ENCODE measurements around the gene FBXO21.
"Not testable (repeated sequence)": the region's sequence is repeated elsewhere in the genome, so short reads cannot be mapped to it uniquely, and the experiment has no call there.

FBXO21 gene

GRCh38 chr12:117190210-117190781 is at the start of gene FBXO21:
Gene FBXO21 (minus strand): TSS chr12:117190470. CDS start chr12:117190456, 14 bp downstream.
- no peak for FAIRE-seq
- DNase-seq (ENCODE audit: insufficient read length, low spot score) = peak; percentile 83
- peak; percentile 92 for TF ChIP-seq POLR2A (IDR thresholded peaks at IDR 0.05; ENCODE audit: low read depth, low read length)

GRCh38 chr12:117236456-117237001 is 46.3 kb upstream of the FBXO21 start:
- TF ChIP-seq POLR2A (IDR thresholded peaks at IDR 0.05; ENCODE audit: low read depth, low read length) = no peak
- peak; percentile 46 for DNase-seq (ENCODE audit: insufficient read length, low spot score)
- FAIRE-seq = no peak

- no peak for FAIRE-seq
- no peak for TF ChIP-seq POLR2A (IDR thresholded peaks at IDR 0.05; ENCODE audit: low read depth, low read length)
- no peak for DNase-seq (ENCODE audit: insufficient read length, low spot score)
These were observed 45.0 kb upstream of the FBXO21 start for GRCh38 chr12:117235261-117235660.

GRCh38 chr12:117234441-117234840 is 44.2 kb upstream of the FBXO21 start:
- FAIRE-seq = no peak
- TF ChIP-seq POLR2A (IDR thresholded peaks at IDR 0.05; ENCODE audit: low read depth, low read length) = no peak
- no peak for DNase-seq (ENCODE audit: insufficient read length, low spot score)

GRCh38 chr12:117231750-117232149 is 41.5 kb upstream of the FBXO21 start:
- DNase-seq (ENCODE audit: insufficient read length, low spot score) = no peak
- no peak for FAIRE-seq
- TF ChIP-seq POLR2A (IDR thresholded peaks at IDR 0.05; ENCODE audit: low read depth, low read length) = no peak

- FAIRE-seq (no peak), DNase-seq (ENCODE audit: insufficient read length, low spot score) (peak; percentile 24)
- TF ChIP-seq POLR2A (IDR thresholded peaks at IDR 0.05; ENCODE audit: low read depth, low read length) = no peak
These were observed 38.0 kb upstream of the FBXO21 start for GRCh38 chr12:117228239-117228638.

- no peak for TF ChIP-seq POLR2A (IDR thresholded peaks at IDR 0.05; ENCODE audit: low read depth, low read length)
- DNase-seq (ENCODE audit: insufficient read length, low spot score) (no peak), FAIRE-seq (no peak)
These were observed 36.9 kb upstream of the FBXO21 start for GRCh38 chr12:117227000-117227653.

GRCh38 chr12:117226505-117226904 is 36.2 kb upstream of the FBXO21 start:
- no peak for TF ChIP-seq POLR2A (IDR thresholded peaks at IDR 0.05; ENCODE audit: low read depth, low read length)
- FAIRE-seq = no peak
- DNase-seq (ENCODE audit: insufficient read length, low spot score) = no peak

- FAIRE-seq = no peak
- DNase-seq (ENCODE audit: insufficient read length, low spot score) = no peak
- no peak for TF ChIP-seq POLR2A (IDR thresholded peaks at IDR 0.05; ENCODE audit: low read depth, low read length)
These were observed 34.9 kb upstream of the FBXO21 start for GRCh38 chr12:117225179-117225578.

- FAIRE-seq; DNase-seq (ENCODE audit: insufficient read length, low spot score): not testable (repeated sequence)
These were observed 30.7 kb upstream of the FBXO21 start for GRCh38 chr12:117220947-117221346.

- no peak for TF ChIP-seq POLR2A (IDR thresholded peaks at IDR 0.05; ENCODE audit: low read depth, low read length)
- no peak for DNase-seq (ENCODE audit: insufficient read length, low spot score)
- no peak for FAIRE-seq
These were observed 27.9 kb upstream of the FBXO21 start for GRCh38 chr12:117218149-117218548.

- DNase-seq (ENCODE audit: insufficient read length, low spot score) (no peak), FAIRE-seq (no peak)
- TF ChIP-seq POLR2A (IDR thresholded peaks at IDR 0.05; ENCODE audit: low read depth, low read length) = no peak
These were observed 26.4 kb upstream of the FBXO21 start for GRCh38 chr12:117216686-117217085.

GRCh38 chr12:117214797-117215196 is 24.5 kb upstream of the FBXO21 start:
- FAIRE-seq (no peak), DNase-seq (ENCODE audit: insufficient read length, low spot score) (no peak)
- no peak for TF ChIP-seq POLR2A (IDR thresholded peaks at IDR 0.05; ENCODE audit: low read depth, low read length)

- no peak for FAIRE-seq
- TF ChIP-seq POLR2A (IDR thresholded peaks at IDR 0.05; ENCODE audit: low read depth, low read length) = no peak
- no peak for DNase-seq (ENCODE audit: insufficient read length, low spot score)
These were observed 23.1 kb upstream of the FBXO21 start for GRCh38 chr12:117213295-117213808.

Data from H54 (cell line).